SU-DHL-6 (cell line): ENCODE measurements around the gene MOCS3.

Experiments
- EZH2phosphoT487 ChIP-seq: fragments of 200-600 bp; sonication (generic), shearing (Covaris generic); conservative IDR thresholded peaks from 2 replicates; pipeline ENCODE4 v1.6.1; 2018; ENCODE audit warnings: mild to moderate bottlenecking, antibody characterized with exemption, low read length, moderate library complexity, mixed read lengths
- TF ChIP-seq, protein P1 (sequence below): fragments of 200-600 bp; sonication (generic); IDR thresholded peaks from one replicate; pipeline ENCODE4 v1.5.1; 2017; ENCODE audit warnings: antibody characterized with exemption, mild to moderate bottlenecking, low read length, moderate library complexity; ENCODE audit not compliant: insufficient read depth, poor library complexity, severe bottlenecking

DNA sequence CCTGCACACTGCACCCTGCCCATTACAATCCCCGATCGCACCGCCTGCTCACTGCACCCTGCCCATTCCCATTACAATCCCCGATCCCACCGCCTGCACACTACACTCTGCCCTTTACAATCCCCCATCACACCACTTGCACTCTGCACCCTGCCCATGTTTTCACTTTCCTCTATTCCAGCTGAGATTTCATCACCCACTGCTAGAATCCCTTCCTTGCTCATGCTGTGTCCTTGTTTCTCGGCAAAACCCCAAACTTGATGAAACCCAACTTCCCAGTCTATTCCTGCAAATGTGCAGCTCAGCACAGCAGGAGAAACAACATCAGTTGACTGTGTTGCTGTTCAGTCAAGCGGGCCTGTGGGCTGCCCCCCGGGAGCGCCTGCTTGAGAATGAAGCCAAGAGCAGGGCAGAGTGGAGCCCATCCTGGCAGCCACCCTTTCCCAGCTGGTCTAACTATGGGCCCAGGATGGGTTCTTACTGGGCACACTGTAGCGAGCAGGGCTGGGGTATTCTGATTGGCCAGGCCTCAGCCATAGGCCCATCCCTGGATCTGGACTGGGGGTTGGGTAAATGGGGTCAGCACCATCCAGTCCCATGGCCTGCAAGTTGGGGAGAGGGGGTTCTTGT lies 17.2 kb downstream of the MOCS3 start:
- TF ChIP-seq, protein P1, sequence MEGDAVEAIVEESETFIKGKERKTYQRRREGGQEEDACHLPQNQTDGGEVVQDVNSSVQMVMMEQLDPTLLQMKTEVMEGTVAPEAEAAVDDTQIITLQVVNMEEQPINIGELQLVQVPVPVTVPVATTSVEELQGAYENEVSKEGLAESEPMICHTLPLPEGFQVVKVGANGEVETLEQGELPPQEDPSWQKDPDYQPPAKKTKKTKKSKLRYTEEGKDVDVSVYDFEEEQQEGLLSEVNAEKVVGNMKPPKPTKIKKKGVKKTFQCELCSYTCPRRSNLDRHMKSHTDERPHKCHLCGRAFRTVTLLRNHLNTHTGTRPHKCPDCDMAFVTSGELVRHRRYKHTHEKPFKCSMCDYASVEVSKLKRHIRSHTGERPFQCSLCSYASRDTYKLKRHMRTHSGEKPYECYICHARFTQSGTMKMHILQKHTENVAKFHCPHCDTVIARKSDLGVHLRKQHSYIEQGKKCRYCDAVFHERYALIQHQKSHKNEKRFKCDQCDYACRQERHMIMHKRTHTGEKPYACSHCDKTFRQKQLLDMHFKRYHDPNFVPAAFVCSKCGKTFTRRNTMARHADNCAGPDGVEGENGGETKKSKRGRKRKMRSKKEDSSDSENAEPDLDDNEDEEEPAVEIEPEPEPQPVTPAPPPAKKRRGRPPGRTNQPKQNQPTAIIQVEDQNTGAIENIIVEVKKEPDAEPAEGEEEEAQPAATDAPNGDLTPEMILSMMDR: no peak
- TF ChIP-seq EZH2phosphoT487: no peak
